GM12878 (cell line): ENCODE measurements around the gene C5orf15. TPM values are rescaled to one million over a fixed set of nuclear protein-coding genes. Genes with fewer than 3 reads are reported as not detected.

Source experiments
- ATAC-seq: fragments of 200-7000 bp; cut with Tn5 transposase; 3 replicates; pipeline ENCODE4 v1.9.1; 2020; ENCODE audit warnings: mild to moderate bottlenecking, moderate library complexity
- BruUV-seq: library from RNA; stranded (reverse); fragments of 400-500 nt; replicated peaks from 2 replicates; lab custom pipeline; 2021; lab: Mats Ljungman, UMichigan
- CTCF ChIA-PET: fragments of 300-600 bp; sonication (Branson Sonifier 250); formaldehyde crosslinking; extraction: SDS; loops from one replicate; lab custom pipeline; 2021; ENCODE audit warnings: inconsistent platforms; lab: Yijun Ruan, JAX
- POLR2A ChIA-PET: fragments of 350-600 bp; formaldehyde crosslinking; extraction: SDS; loops from one replicate; lab custom pipeline; 2021; ENCODE audit warnings: inconsistent platforms; lab: Charles Lee
- RAD21 ChIA-PET: fragments of 300-600 bp; sonication (Branson Sonifier 250); formaldehyde crosslinking; loops from one replicate; lab custom pipeline; 2023; ENCODE audit warnings: antibody characterized with exemption; ENCODE audit not compliant: unreplicated experiment; lab: Charles Lee
- SMC1A ChIA-PET: fragments of 300-600 bp; sonication (Branson Sonifier 250); formaldehyde crosslinking; loops from one replicate; lab custom pipeline; 2023; ENCODE audit not compliant: unreplicated experiment, uncharacterized antibody; lab: Charles Lee
- DNase-seq: peaks from one replicate; pipeline ENCODE4 v3.0.0-alpha.2; 2011; ENCODE audit warnings: low read depth, low spot score
- FAIRE-seq: peaks from 3 replicates; lab custom pipeline; 2011; peaks lifted over from hg19 to GRCh38; lab: Jason Lieb, UNC
- H2AFZ ChIP-seq: 2 replicates; pipeline ENCODE4 v1.6.0; 2011; ENCODE audit warnings: low read depth, low read length, control low read depth; ENCODE audit not compliant: control insufficient read depth
- H3K27ac ChIP-seq: 2 replicates; pipeline ENCODE4 v1.5.1; 2011; ENCODE audit warnings: control low read depth; ENCODE audit not compliant: control insufficient read depth, insufficient read depth
- H3K27me3 ChIP-seq, 2 experiments: replicated peaks in 1 of 2; 2 replicates each; pipeline versions ENCODE4 v1.6.0 to v1.6.1; 2011; ENCODE audit warnings: low read length in 1 of 2; ENCODE audit not compliant: control insufficient read depth in 2 of 2, insufficient read depth in 2 of 2
- H3K36me3 ChIP-seq, 2 experiments: 2 replicates each; pipeline ENCODE4 v1.5.1; 2011; ENCODE audit warnings: low read length in 1 of 2; ENCODE audit not compliant: control insufficient read depth in 2 of 2, insufficient read depth in 2 of 2
- H3K4me1 ChIP-seq: 2 replicates; pipeline ENCODE4 v1.6.1; 2011; ENCODE audit warnings: mild to moderate bottlenecking, low read length, moderate library complexity, mixed read lengths; ENCODE audit not compliant: control insufficient read depth, insufficient read depth
- H3K4me2 ChIP-seq: 2 replicates; pipeline ENCODE4 v1.6.0; 2011; ENCODE audit warnings: control low read depth; ENCODE audit not compliant: control insufficient read depth, insufficient read depth
- H3K4me3 ChIP-seq: fragments of 200-600 bp; sonication (generic); 2 replicates; pipeline ENCODE4 v1.5.1; 2016
- H3K79me2 ChIP-seq: 2 replicates; pipeline ENCODE4 v1.6.0; 2011; ENCODE audit warnings: low read length; ENCODE audit not compliant: control insufficient read depth, insufficient read depth
- H3K9ac ChIP-seq: 2 replicates; pipeline ENCODE4 v1.8.0; 2011; ENCODE audit warnings: low read length, control low read depth, mixed read lengths; ENCODE audit not compliant: control insufficient read depth, insufficient read depth
- H3K9me3 ChIP-seq: replicated peaks from 3 replicates; pipeline ENCODE4 v1.5.1; 2011; ENCODE audit warnings: mild to moderate bottlenecking, low read length; ENCODE audit not compliant: control insufficient read depth, insufficient read depth
- H4K20me1 ChIP-seq: 2 replicates; pipeline ENCODE4 v1.6.0; 2011; ENCODE audit not compliant: control insufficient read depth, insufficient read depth
- ASH2L ChIP-seq: fragments of 300-600, 200-600 bp; sonication (generic); IDR thresholded peaks from 2 replicates; pipeline ENCODE4 v1.6.1; 2017; ENCODE audit warnings: low read depth, mild to moderate bottlenecking, borderline replicate concordance
- ATF3 ChIP-seq: IDR thresholded peaks from 2 replicates; pipeline ENCODE4 v1.6.1; 2011; ENCODE audit warnings: low read depth, mild to moderate bottlenecking, low read length, moderate library complexity, borderline replicate concordance; ENCODE audit errors: extremely low read depth
- ATF7 ChIP-seq: fragments of 450-650 bp; IDR thresholded peaks from 2 replicates; pipeline ENCODE4 v1.6.1; 2016; ENCODE audit warnings: low read depth, mild to moderate bottlenecking
- BCL3 ChIP-seq: IDR thresholded peaks from 2 replicates; pipeline ENCODE4 v1.6.1; 2011; ENCODE audit warnings: borderline replicate concordance, low read depth, mild to moderate bottlenecking, moderate library complexity, low read length; ENCODE audit not compliant: insufficient read depth, poor library complexity, severe bottlenecking
- CEBPZ ChIP-seq: fragments of 150-350 bp; IDR thresholded peaks from 2 replicates; pipeline ENCODE4 v1.6.1; 2016; ENCODE audit warnings: low read depth, low read length
- KLF5 ChIP-seq: fragments of 450-650 bp; IDR thresholded peaks from 2 replicates; pipeline ENCODE4 v1.6.1; 2014; ENCODE audit warnings: mild to moderate bottlenecking; ENCODE audit not compliant: partially characterized antibody
- SMC3 ChIP-seq: IDR thresholded peaks from 2 replicates; pipeline ENCODE4 v1.6.1; 2011; ENCODE audit warnings: low read length, improper control_type of control experiment, borderline replicate concordance
- STAT3 ChIP-seq: IDR thresholded peaks from 2 replicates; pipeline ENCODE4 v1.6.1; 2011; ENCODE audit warnings: low read depth, low read length, improper control_type of control experiment
- TAF1 ChIP-seq: IDR thresholded peaks from 2 replicates; pipeline ENCODE4 v1.6.1; 2011; ENCODE audit warnings: mild to moderate bottlenecking, low read depth, low read length, borderline replicate concordance
- ZBED1 ChIP-seq: IDR thresholded peaks from 2 replicates; pipeline ENCODE4 v1.6.1; 2016; ENCODE audit warnings: borderline replicate concordance
- ZNF207 ChIP-seq: fragments of 450-650 bp; IDR thresholded peaks from 2 replicates; pipeline ENCODE4 v1.6.1; 2014; ENCODE audit warnings: antibody characterized with exemption, mild to moderate bottlenecking, borderline replicate concordance
- ZNF592 ChIP-seq: fragments of 450-650 bp; IDR thresholded peaks from 2 replicates; pipeline ENCODE4 v1.6.1; 2017; ENCODE audit warnings: mild to moderate bottlenecking, moderate library complexity
- WGBS: methylation state at CpG from one replicate; pipeline ENCODE4 v1.1.6; 2016; ENCODE audit warnings: low lambda C conversion rate; ENCODE audit not compliant: insufficient replicate concordance, insufficient coverage; ENCODE audit errors: missing lambda C conversion rate; 5-methylcytosine and 5-hydroxymethylcytosine counted together
- in situ Hi-C: fragments of 300-500 bp; cut with MboI; formaldehyde crosslinking; loops from 9 replicates; pipeline ENCODE4 v1.14.3; 2018; ENCODE audit warnings: mixed read lengths
- intact Hi-C: fragments of 100-400 bp; cut with micrococcal nuclease; formaldehyde crosslinking; loops from one replicate; pipeline ENCODE4 v1.14.2; 2022; ENCODE audit not compliant: unreplicated experiment
- polyA plus RNA-seq, 11 experiments: library from polyadenylated mRNA; depleted of rRNA in 4 of 11; unstranded in 6 of 11; stranded (reverse) in 5 of 11; fragments of >200 nt; fragmentation: Nextera tagmentation in 4 of 11; fragmentation: Illumina TruSeq in 1 of 11; extraction: Ambion mirVana in 4 of 11; extraction: Trizol in 1 of 11; gene quantifications; 1 replicate in 1 of 11; 2 replicates in 10 of 11; pipeline versions ENCODE4 v1.2.1 to v1.2.3, GENCODE V29; 2011 to 2016; ENCODE audit warnings: inconsistent platforms in 2 of 11, missing spikeins in 2 of 11, low read depth in 1 of 11
- total RNA-seq, 4 experiments: library from RNA; depleted of rRNA in 3 of 4; stranded (reverse); fragments of >200 nt in 3 of 4; fragmentation: Illumina TruSeq in 1 of 4; extraction: Trizol in 1 of 4; gene quantifications; 2 replicates each; pipeline versions ENCODE4 v1.2.1 to v1.2.3, GENCODE V29; 2013 to 2021

Gene C5orf15
- total and polyA plus RNA-seq, 10 of the 15 experiments (the other 5 are each of a cell fraction or from before 2014, with no cell fraction given), result 21.7 to 69.6 (median 46.0) TPM

- CTCF ChIA-PET, result interaction anchor here (0.7 to 6.3 kb wide), 11 partner anchors 8 to 523 kb away, joined by 3 to 51 read pairs (median 4); no protein-coding TSS in a partner anchor
- no peak for FAIRE-seq
- no peak for TF ChIP-seq ZNF592
- TF ChIP-seq CEBPZ, result no peak
- no peak for TF ChIP-seq BCL3
- TF ChIP-seq STAT3, result no peak
- no peak for TF ChIP-seq SMC3
- no peak for TF ChIP-seq ZBED1
- no peak for TF ChIP-seq ATF7
- no peak for TF ChIP-seq ATF3
- no peak for TF ChIP-seq ZNF207
- no peak for TF ChIP-seq ASH2L
- TF ChIP-seq TAF1, result no peak
- no peak for TF ChIP-seq KLF5
Measured at GRCh38 chr5:133947431-133947841, 21.0 kb downstream of the C5orf15 start.

More at GRCh38 chr5:133947431-133947841, 21.0 kb downstream of the C5orf15 start:
- H3K79me2 ChIP-seq, result no peaks in the 10 kb centered on the region
- ChIA-PET POLR2A (interaction anchor here (0.5 to 1.2 kb wide), 2 partner anchors 15 to 686 kb away, joined by 3 read pairs; no protein-coding TSS in a partner anchor), RAD21 (interaction anchor here (1.0 to 1.7 kb wide), 2 partner anchors 9 to 33 kb away, joined by 4 read pairs; no protein-coding TSS in a partner anchor), SMC1A (interaction anchor here (1.0 to 3.3 kb wide), 6 partner anchors 9 to 45 kb away, joined by 3 to 20 read pairs (median 6); no protein-coding TSS in a partner anchor)
- H3K9me3 ChIP-seq, result no peaks in the 10 kb centered on the region
- no peak overlapping the region for H3K4me3 ChIP-seq
- H2AFZ ChIP-seq, result no peak overlapping the region
- 79% methylated on average over 5 of the region's 5 CpGs for WGBS
- no peaks in the 10 kb centered on the region for H3K4me1 ChIP-seq
- no peak overlapping the region for H3K9ac ChIP-seq
- H3K4me2 ChIP-seq, result no peak overlapping the region
- H3K36me3 ChIP-seq, result no peaks in the 10 kb centered on the region
- intact Hi-C loops (no loop called here), in situ Hi-C loops (loop anchor here (5.0 to 10.0 kb wide), 2 partner anchors 393 to 835 kb away; no protein-coding TSS in a partner anchor)
- H3K27ac ChIP-seq, result no peak overlapping the region
- no peaks in the 10 kb centered on the region for H4K20me1 ChIP-seq
- H3K27me3 ChIP-seq, result no peaks in the 10 kb centered on the region
- ATAC-seq, result no peak
- BruUV-seq, result no TSS peak
- no peak for DNase-seq
